CD4-positive, alpha-beta T cell (primary cell): ENCODE measurements around the gene PLEK2. TPM values are rescaled to one million over a fixed set of nuclear protein-coding genes. Genes with fewer than 3 reads are reported as not detected.

ENCODE experiments used
- ATAC-seq: fragments of 200-7000 bp; cut with Tn5 transposase; one replicate; pipeline ENCODE4 v1.10.0; 2022; ENCODE audit warnings: mild to moderate bottlenecking; ENCODE audit not compliant: poor library complexity
- CTCF ChIA-PET: fragments of 350-600 bp; sonication (Branson Sonifier 250); formaldehyde crosslinking; loops from one replicate; lab custom pipeline; 2021; ENCODE audit warnings: antibody characterized with exemption, inconsistent platforms; lab: Charles Lee
- POLR2A ChIA-PET: fragments of 350-600 bp; sonication (Branson Sonifier 250); formaldehyde crosslinking; loops from one replicate; lab custom pipeline; 2021; ENCODE audit warnings: antibody characterized with exemption, inconsistent platforms; lab: Charles Lee
- DNase-seq, 14 experiments: peaks; one replicate each; pipeline ENCODE4 v3.0.0-alpha.2; 2013 to 2020; ENCODE audit warnings: mixed read lengths in 2 of 14
- H3K27ac ChIP-seq, 2 donors: one replicate each; pipeline versions ENCODE4 v1.5.1 to v1.7.0; 2013; ENCODE audit warnings: low read length in 2 of 2, low read depth in 1 of 2, mild to moderate bottlenecking in 1 of 2
- H3K27me3 ChIP-seq, 2 experiments: 1 replicate in 1 of 2; 2 replicates in 1 of 2; pipeline versions ENCODE4 v1.6.1 to v1.7.0; 2013; ENCODE audit warnings: low read length in 2 of 2, control low read depth in 1 of 2, mild to moderate bottlenecking in 1 of 2, moderate library complexity in 1 of 2; ENCODE audit not compliant: insufficient read depth in 2 of 2, control insufficient read depth in 1 of 2
- H3K36me3 ChIP-seq: one replicate; pipeline ENCODE4 v1.6.1; 2013; ENCODE audit warnings: low read length, control low read depth; ENCODE audit not compliant: insufficient read depth
- H3K4me1 ChIP-seq: one replicate; pipeline ENCODE4 v1.6.1; 2013; ENCODE audit warnings: low read length, control low read depth; ENCODE audit not compliant: insufficient read depth
- H3K4me3 ChIP-seq: one replicate; pipeline ENCODE4 v1.5.1; 2013; ENCODE audit warnings: mild to moderate bottlenecking, low read length, moderate library complexity
- H3K9me3 ChIP-seq, 2 experiments: 1 replicate in 1 of 2; 2 replicates in 1 of 2; pipeline versions ENCODE4 v1.6.1 to v1.7.0; 2013; ENCODE audit warnings: low read length in 2 of 2, mild to moderate bottlenecking in 2 of 2, control low read depth in 1 of 2, moderate library complexity in 1 of 2; ENCODE audit not compliant: control insufficient read depth in 1 of 2, insufficient read depth in 1 of 2
- H3K27ac Mint-ChIP-seq: one replicate; pipeline ENCODE4 v1.8.0; 2020; ENCODE audit warnings: mixed read lengths
- H3K27me3 Mint-ChIP-seq: one replicate; pipeline ENCODE4 v1.8.0; 2021; ENCODE audit warnings: mixed read lengths
- H3K36me3 Mint-ChIP-seq: one replicate; pipeline ENCODE4 v1.8.0; 2021; ENCODE audit warnings: low read depth, mixed read lengths
- H3K4me1 Mint-ChIP-seq: one replicate; pipeline ENCODE4 v1.8.0; 2021; ENCODE audit warnings: low read depth, mixed read lengths
- H3K4me3 Mint-ChIP-seq: one replicate; pipeline ENCODE4 v1.8.0; 2020; ENCODE audit warnings: mild to moderate bottlenecking, mixed read lengths
- H3K9me3 Mint-ChIP-seq: one replicate; pipeline ENCODE4 v1.8.0; 2020; ENCODE audit warnings: mixed read lengths
- CTCF ChIP-seq: fragments of 200-600 bp; IDR thresholded peaks from one replicate; pipeline ENCODE4 v1.8.0; 2022; ENCODE audit warnings: antibody characterized with exemption, mild to moderate bottlenecking
- intact Hi-C, 2 experiments: fragments of 100-400 bp; cut with DNase I in 1 of 2; cut with micrococcal nuclease in 1 of 2; formaldehyde crosslinking; loops; one replicate each; pipeline versions ENCODE4 v1.15.1 to v1.9.0; 2023 to 2025; cut with DNase I, micrococcal nuclease
- total RNA-seq, 174 experiments: library from RNA in 2 of 174; stranded (reverse) in 2 of 174; gene quantifications; one replicate each; pipeline ENCODE4 v1.2.3 and lab custom pipeline; 2021 to 2026

Gene PLEK2
- total RNA-seq, 2 experiments from 2014 or later, result 1.3 to 1.4 TPM

- POLR2A ChIA-PET, result no interaction called here
- Mint-ChIP-seq H3K36me3 (no peaks in the 10 kb centered on the region), H3K9me3 (no peaks in the 10 kb centered on the region), H3K27ac (no peak overlapping the region), H3K4me1 (no peaks in the 10 kb centered on the region), H3K4me3 (no peak overlapping the region), H3K27me3 (peaks cover 6% of the 10 kb centered on the region)
- Histone ChIP-seq H3K4me1 (no peaks in the 10 kb centered on the region), H3K4me3 (no peak overlapping the region), H3K9me3 (peaks cover 0 to 4% of the 10 kb centered on the region in 2 experiments), H3K36me3 (no peaks in the 10 kb centered on the region), H3K27ac (no peak overlapping the region), H3K27me3 (peaks cover 0 to 2% of the 10 kb centered on the region in 2 experiments)
- CTCF ChIA-PET, result no interaction called here
- ATAC-seq, result no peak
- no peak for TF ChIP-seq CTCF
- no peak for DNase-seq
- intact Hi-C loops, result no loop called here
Measured at GRCh38 chr14:67449096-67449495, 37.1 kb upstream of the PLEK2 start.

- Mint-ChIP-seq H3K36me3 (no peaks in the 10 kb centered on the region), H3K4me1 (no peaks in the 10 kb centered on the region), H3K27ac (no peak overlapping the region), H3K9me3 (no peaks in the 10 kb centered on the region), H3K27me3 (peaks cover 10% of the 10 kb centered on the region), H3K4me3 (no peak overlapping the region)
- TF ChIP-seq CTCF, result no peak
- H3K9me3 ChIP-seq, result peaks cover 0 to 4% of the 10 kb centered on the region in 2 experiments
- no peaks in the 10 kb centered on the region for H3K36me3 ChIP-seq
- H3K4me3 ChIP-seq, result no peak overlapping the region
- intact Hi-C loops, result no loop called here
- no peak for DNase-seq
- no peak for ATAC-seq
- ChIA-PET POLR2A (no interaction called here), CTCF (interaction anchor here (1.2 kb wide), 1 partner anchor 109 kb away, joined by 7 read pairs; no protein-coding TSS in a partner anchor)
- no peak overlapping the region for H3K27ac ChIP-seq
- no peaks in the 10 kb centered on the region for H3K4me1 ChIP-seq
- peaks cover 0 to 2% of the 10 kb centered on the region in 2 experiments for H3K27me3 ChIP-seq
Measured at GRCh38 chr14:67447033-67447381, 35.0 kb upstream of the PLEK2 start.

- ChIA-PET CTCF (no interaction called here), POLR2A (no interaction called here)
- DNase-seq (no peak), ATAC-seq (no peak)
- peaks cover 10% of the 10 kb centered on the region for H3K27me3 Mint-ChIP-seq
- H3K36me3 ChIP-seq, result no peaks in the 10 kb centered on the region
- H3K27ac Mint-ChIP-seq, result no peak overlapping the region
- TF ChIP-seq CTCF, result no peak
- H3K27ac ChIP-seq, result no peak overlapping the region
- H3K9me3 Mint-ChIP-seq, result no peaks in the 10 kb centered on the region
- no peaks in the 10 kb centered on the region for H3K36me3 Mint-ChIP-seq
- intact Hi-C loops, result no loop called here
- H3K9me3 ChIP-seq, result peaks cover 0 to 4% of the 10 kb centered on the region in 2 experiments
- H3K27me3 ChIP-seq, result peaks cover 0 to 2% of the 10 kb centered on the region in 2 experiments
- no peaks in the 10 kb centered on the region for H3K4me1 Mint-ChIP-seq
- no peaks in the 10 kb centered on the region for H3K4me1 ChIP-seq
- no peak overlapping the region for H3K4me3 ChIP-seq
- H3K4me3 Mint-ChIP-seq, result no peak overlapping the region
Measured at GRCh38 chr14:67446371-67447032, 34.5 kb upstream of the PLEK2 start.
